Adrenal gland (tissue), 12 donors: Measurements from ENCODE around the gene ERC2. TPM values are rescaled to one million over a fixed set of nuclear protein-coding genes. Genes with fewer than 3 reads are reported as not detected.

Experiments
- DNase-seq, 7 donors: peaks; one replicate each; pipeline ENCODE4 v3.0.0-alpha.2; 2019 to 2020
- H3K27ac ChIP-seq, 5 donors: fragments of 200-600 bp; sonication (generic) in 4 of 5; 1 replicate in 3 of 5; 2 replicates in 2 of 5; pipeline versions ENCODE4 v1.5.1 to v1.8.0; 2016 to 2020; ENCODE audit warnings: mild to moderate bottlenecking in 1 of 5
- H3K27me3 ChIP-seq: fragments of 200-600 bp; 2 replicates; pipeline ENCODE4 v1.8.0; 2021
- H3K36me3 ChIP-seq, 2 donors: fragments of 200-600 bp; replicated peaks in 1 of 2; 1 replicate in 1 of 2; 2 replicates in 1 of 2; pipeline versions ENCODE4 v1.5.1 to v1.8.0; 2018 to 2022
- H3K4me1 ChIP-seq, 2 donors: fragments of 200-600 bp; replicated peaks in 1 of 2; 1 replicate in 1 of 2; 2 replicates in 1 of 2; pipeline versions ENCODE4 v1.5.1 to v1.8.0; 2018 to 2021
- H3K4me3 ChIP-seq, 4 donors: fragments of 200-600 bp; sonication (generic) in 3 of 4; one replicate each; pipeline ENCODE4 v1.5.1; 2016 to 2018
- H3K9me3 ChIP-seq, 3 donors: fragments of 200-600 bp; sonication (generic) in 1 of 3; replicated peaks in 1 of 3; 1 replicate in 2 of 3; 2 replicates in 1 of 3; pipeline versions ENCODE4 v1.5.1 to v1.8.0; 2016 to 2021
- CTCF ChIP-seq, 6 experiments: fragments of 450-650 bp in 4 of 6; fragments of 200-600 bp in 2 of 6; sonication (generic) in 1 of 6; IDR thresholded peaks; 1 replicate in 5 of 6; 2 replicates in 1 of 6; pipeline versions ENCODE4 v1.5.1 to v1.8.0; 2016 to 2021; ENCODE audit warnings: antibody characterized with exemption in 6 of 6, mild to moderate bottlenecking in 2 of 6, moderate library complexity in 1 of 6
- POLR2A ChIP-seq, 2 donors: fragments of 450-650 bp; IDR thresholded peaks; one replicate each; pipeline ENCODE4 v1.6.1; 2017; ENCODE audit warnings: antibody characterized with exemption in 2 of 2, mild to moderate bottlenecking in 2 of 2, moderate library complexity in 1 of 2
- WGBS, 4 donors: extraction: QIAGEN DNeasy Blood & Tissue Kit in 2 of 4; methylation state at CpG; one replicate each; pipeline versions ENCODE4 v1.1.5 to v1.1.7; 2013 to 2017; 5-methylcytosine and 5-hydroxymethylcytosine counted together
- intact Hi-C, 2 donors: fragments of 100-400 bp; cut with DNase I; formaldehyde crosslinking; loops; one replicate each; pipeline versions ENCODE4 v1.14.1 to v1.15.0; 2022 to 2023
- polyA plus RNA-seq, 3 donors: library from polyadenylated mRNA; stranded (reverse); fragments of 200-250 nt in 2 of 3; fragments of 350-450 nt in 1 of 3; fragmentation: Illumina TruSeq in 1 of 3; extraction: RNeasy Lipid Tissue Mini Kit (QIAGEN cat#74804) in 1 of 3; gene quantifications; one replicate each; pipeline ENCODE4 v1.2.3, GENCODE V29; 2013 to 2014
- total RNA-seq, 9 donors: library from RNA; depleted of rRNA in 4 of 9; stranded (reverse); fragments of >200 nt in 4 of 9; fragments of 120-200 nt in 1 of 9; fragmentation: NEBNext Ultra II Directional in 1 of 9; extraction: Animal tissue kit (Norgen Biotek cat#: 25700) in 1 of 9; gene quantifications; one replicate each; pipeline versions ENCODE4 v1.1.0 to v1.2.4, GENCODE V29; 2013 to 2023
- donor health status: healthy with polysubstance abuse.
- donor health status: Bipolar disorder and iron deficiency.
- donor health status: DM: yes; HTN: yes; CAD: no.
- donor health status: DM: no; HTN: no; CAD: no.
- donor health status: DM: no; HTN: no; CAD: no.
- donor health status: DM: yes; HTN: yes; CAD: no.

Gene ERC2
- total and polyA plus RNA-seq, 12 donors = 0.47 to 5.8 (median 1.5) TPM

GRCh38 chr3:56477646-56478045, 9.4 kb upstream of the ERC2 start:
- Histone ChIP-seq H3K4me3 (no peak overlapping the region), H3K9me3 (no peaks in the 10 kb centered on the region), H3K27ac (no peak overlapping the region), H3K36me3 (no peaks in the 10 kb centered on the region), H3K4me1 (no peaks in the 10 kb centered on the region), H3K27me3 (peaks cover 6% of the 10 kb centered on the region)
- intact Hi-C loops = no loop called here
- no peak for DNase-seq
- WGBS, 4 donors = 54 to 60% (median 57%) methylated on average over 3 of the region's 3 CpGs
- TF ChIP-seq CTCF (IDR thresholded peaks at IDR 0.05) (no peak), POLR2A (IDR thresholded peaks at IDR 0.05) (no peak)

- Histone ChIP-seq H3K27ac (no peak overlapping the region), H3K9me3 (no peaks in the 10 kb centered on the region), H3K36me3 (no peaks in the 10 kb centered on the region), H3K27me3 (peaks cover 6% of the 10 kb centered on the region), H3K4me3 (no peak overlapping the region), H3K4me1 (no peaks in the 10 kb centered on the region)
- no peak for TF ChIP-seq CTCF (IDR thresholded peaks at IDR 0.05)
- no peak for TF ChIP-seq POLR2A (IDR thresholded peaks at IDR 0.05)
- 72 to 74% (median 73%) methylated on average over 1 of the region's 1 CpG for WGBS, 4 donors
- DNase-seq = no peak
- intact Hi-C loops = no loop called here
These were observed 8.5 kb upstream of the ERC2 start for GRCh38 chr3:56476771-56477170.

GRCh38 chr3:56471771-56472170, 3.5 kb upstream of the ERC2 start:
- H3K27ac ChIP-seq = no peak overlapping the region
- peaks cover 4 to 7% of the 10 kb centered on the region in 2 donors for H3K4me1 ChIP-seq
- WGBS, 4 donors = 64 to 81% (median 78%) methylated on average over 3 of the region's 3 CpGs
- H3K36me3 ChIP-seq = no peaks in the 10 kb centered on the region
- no peak for DNase-seq
- intact Hi-C loops = no loop called here
- TF ChIP-seq CTCF (IDR thresholded peaks at IDR 0.05) (no peak), POLR2A (IDR thresholded peaks at IDR 0.05) (no peak)
- H3K27me3 ChIP-seq = no peaks in the 10 kb centered on the region
- no peaks in the 10 kb centered on the region for H3K9me3 ChIP-seq
- no peak overlapping the region for H3K4me3 ChIP-seq

- Histone ChIP-seq H3K4me1 (peaks cover 4 to 7% of the 10 kb centered on the region in 2 donors), H3K9me3 (no peaks in the 10 kb centered on the region), H3K27ac (no peak overlapping the region), H3K4me3 (no peak overlapping the region), H3K36me3 (no peaks in the 10 kb centered on the region), H3K27me3 (peaks cover 5% of the 10 kb centered on the region)
- 83 to 89% (median 87%) methylated on average over 3 of the region's 3 CpGs for WGBS, 4 donors
- no peak for TF ChIP-seq POLR2A (IDR thresholded peaks at IDR 0.05)
- TF ChIP-seq CTCF (IDR thresholded peaks at IDR 0.05) = no peak
- DNase-seq = no peak
- intact Hi-C loops = no loop called here
These were observed 874 bp upstream of the ERC2 start for GRCh38 chr3:56469141-56469540.
